ENCODE data around the gene TCFL5.
A peak's percentile ranks its signal among the peaks of the same experiment; 100 is the strongest.
"Not testable (repeated sequence)": the region's sequence is repeated elsewhere in the genome, so short reads cannot be mapped to it uniquely, and the experiment has no call there.

Gene TCFL5

GRCh38 chr20:62880147-62880934 lies 18.7 kb upstream of the TCFL5 start:
- Mint-ChIP-seq H3K4me3 (no peak overlapping the region), H3K4me1 (peaks cover 7% of the 10 kb centered on the region), H3K27me3 (peaks cover 7% of the 10 kb centered on the region), H3K36me3 (peaks cover 13% of the 10 kb centered on the region), H3K27ac (no peak overlapping the region), H3K9me3 (no peaks in the 10 kb centered on the region)
- DNase-seq = no peak
- CTCF ChIA-PET = no interaction called here

DNA sequence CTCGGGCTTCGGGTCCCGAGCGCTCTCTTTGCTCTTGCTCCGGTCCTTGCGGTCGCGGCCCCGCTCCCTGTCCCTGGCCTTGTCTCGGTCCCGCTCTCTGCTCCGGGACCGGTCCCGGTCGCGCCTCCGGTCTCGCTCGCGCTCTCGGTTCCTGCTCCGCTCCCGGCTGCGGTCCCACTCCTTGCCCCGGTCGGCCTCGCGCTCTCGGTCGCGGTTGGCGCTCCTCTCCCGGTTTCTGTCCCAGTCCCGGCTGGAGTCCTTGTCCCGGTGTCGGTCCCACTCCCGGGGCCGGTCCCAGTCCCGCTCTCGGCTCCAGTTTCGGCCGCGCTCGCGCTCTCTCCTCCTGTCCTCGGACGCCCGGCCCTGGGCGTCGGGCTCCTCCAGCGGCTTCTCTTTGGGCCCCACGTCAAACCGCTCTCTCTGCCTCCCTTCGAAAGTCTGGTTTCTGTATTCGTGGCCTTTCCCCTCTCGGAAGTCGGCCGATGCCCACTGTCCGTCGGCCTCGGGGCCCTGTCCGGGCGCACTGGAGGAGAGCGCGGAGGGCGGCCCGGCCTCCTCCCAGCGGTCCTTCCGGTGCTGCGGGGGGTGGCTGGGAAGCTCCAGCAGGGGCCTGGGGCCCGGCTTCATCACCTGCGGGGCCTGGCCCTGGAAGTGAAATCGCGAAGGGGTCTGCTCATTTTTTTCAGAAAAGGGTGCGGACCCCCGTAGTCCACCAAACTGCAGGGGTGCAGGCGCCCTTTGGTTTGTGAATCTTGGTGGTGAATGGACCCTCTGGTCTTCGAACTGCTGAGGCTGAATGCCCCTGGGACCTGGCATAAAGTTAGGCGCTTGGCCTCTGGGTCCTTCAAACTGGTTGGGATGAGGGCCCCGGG lies 17.9 kb upstream of the TCFL5 start:
- H3K9me3 Mint-ChIP-seq = no peaks in the 10 kb centered on the region
- peaks cover 13% of the 10 kb centered on the region for H3K36me3 Mint-ChIP-seq
- CTCF ChIA-PET = interaction anchor here (0.8 kb wide), 1 partner anchor 22 kb away, joined by 4 read pairs; no protein-coding TSS in a partner anchor
- H3K27me3 Mint-ChIP-seq = peaks cover 10% of the 10 kb centered on the region
- no peak overlapping the region for H3K4me3 Mint-ChIP-seq
- DNase-seq = no peak
- peaks cover 12% of the 10 kb centered on the region for H3K4me1 Mint-ChIP-seq
- H3K27ac Mint-ChIP-seq = no peak overlapping the region

GRCh38 chr20:62878244-62879038 lies 16.8 kb upstream of the TCFL5 start:
- DNase-seq = no peak
- H3K4me3 Mint-ChIP-seq = no peak overlapping the region
- H3K27ac Mint-ChIP-seq = no peak overlapping the region
- CTCF ChIA-PET = interaction anchor here (0.8 to 1.1 kb wide), 2 partner anchors 11 to 23 kb away, joined by 4 to 6 read pairs; no protein-coding TSS in a partner anchor
- H3K36me3 Mint-ChIP-seq = peaks cover 13% of the 10 kb centered on the region
- H3K4me1 Mint-ChIP-seq = peaks cover 20% of the 10 kb centered on the region
- peaks cover 15% of the 10 kb centered on the region for H3K27me3 Mint-ChIP-seq
- no peaks in the 10 kb centered on the region for H3K9me3 Mint-ChIP-seq

DNA sequence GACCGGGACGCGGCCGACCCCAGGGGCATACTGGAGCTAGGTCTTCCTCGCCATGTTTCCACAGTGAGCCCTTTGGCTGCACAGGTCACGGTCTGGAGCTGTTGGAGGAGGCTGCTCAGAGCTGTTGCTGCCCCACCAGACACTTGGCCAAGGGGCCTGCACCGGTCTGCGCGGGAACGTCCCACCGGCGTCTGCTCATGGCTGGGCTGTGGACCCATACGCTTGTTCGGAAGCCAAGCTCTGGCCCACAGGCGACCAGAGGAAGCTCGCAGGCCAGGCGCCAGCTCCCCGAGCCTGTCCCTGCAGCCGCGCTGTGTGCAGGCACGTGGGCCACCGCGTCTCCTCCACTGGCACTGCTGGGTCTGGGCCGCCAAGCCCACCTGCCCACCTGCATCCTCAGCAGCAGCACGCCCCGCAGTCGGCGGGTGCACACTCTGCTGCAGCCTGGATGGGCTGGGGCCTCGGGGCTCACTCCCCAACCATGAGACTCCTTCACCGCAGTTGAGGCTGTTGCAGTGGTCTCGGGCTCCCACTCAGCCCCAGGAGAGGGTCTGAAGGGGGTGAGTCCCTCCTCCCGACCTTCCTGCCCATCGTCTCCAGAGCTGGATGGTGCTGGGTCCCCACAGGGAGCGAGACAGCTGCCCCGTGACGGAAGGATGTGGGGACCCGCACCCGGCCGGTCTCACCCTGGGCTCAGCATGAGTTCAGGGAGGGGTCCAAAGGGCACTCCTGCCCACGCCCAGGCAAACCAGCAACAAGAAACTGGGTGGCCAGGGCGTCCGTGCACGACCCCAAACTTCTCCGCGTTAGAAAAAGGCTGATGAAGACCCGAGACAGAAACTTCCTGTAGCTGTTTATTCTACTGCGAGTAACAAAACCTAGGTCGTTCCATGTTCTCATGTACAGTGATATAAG lies 15.5 kb upstream of the TCFL5 start:
- CTCF ChIA-PET = interaction anchor here (0.8 to 1.1 kb wide), 2 partner anchors 12 to 132 kb away, joined by 3 to 6 read pairs; no protein-coding TSS in a partner anchor
- Mint-ChIP-seq H3K27me3 (peaks cover 28% of the 10 kb centered on the region), H3K27ac (no peak overlapping the region), H3K9me3 (no peaks in the 10 kb centered on the region), H3K36me3 (peaks cover 12% of the 10 kb centered on the region), H3K4me3 (no peak overlapping the region), H3K4me1 (peaks cover 23% of the 10 kb centered on the region)
- no peak for DNase-seq

- Mint-ChIP-seq H3K4me1 (peaks cover 23% of the 10 kb centered on the region), H3K9me3 (no peaks in the 10 kb centered on the region), H3K36me3 (peaks cover 5% of the 10 kb centered on the region), H3K27ac (peak overlapping the region; percentile 75), H3K27me3 (peaks cover 28% of the 10 kb centered on the region), H3K4me3 (no peak overlapping the region)
- CTCF ChIA-PET = interaction anchor here (0.8 kb wide), 1 partner anchor 132 kb away, joined by 3 read pairs; no protein-coding TSS in a partner anchor
- no peak for DNase-seq
Observed at GRCh38 chr20:62876501-62876901, 14.9 kb upstream of the TCFL5 start.

DNA sequence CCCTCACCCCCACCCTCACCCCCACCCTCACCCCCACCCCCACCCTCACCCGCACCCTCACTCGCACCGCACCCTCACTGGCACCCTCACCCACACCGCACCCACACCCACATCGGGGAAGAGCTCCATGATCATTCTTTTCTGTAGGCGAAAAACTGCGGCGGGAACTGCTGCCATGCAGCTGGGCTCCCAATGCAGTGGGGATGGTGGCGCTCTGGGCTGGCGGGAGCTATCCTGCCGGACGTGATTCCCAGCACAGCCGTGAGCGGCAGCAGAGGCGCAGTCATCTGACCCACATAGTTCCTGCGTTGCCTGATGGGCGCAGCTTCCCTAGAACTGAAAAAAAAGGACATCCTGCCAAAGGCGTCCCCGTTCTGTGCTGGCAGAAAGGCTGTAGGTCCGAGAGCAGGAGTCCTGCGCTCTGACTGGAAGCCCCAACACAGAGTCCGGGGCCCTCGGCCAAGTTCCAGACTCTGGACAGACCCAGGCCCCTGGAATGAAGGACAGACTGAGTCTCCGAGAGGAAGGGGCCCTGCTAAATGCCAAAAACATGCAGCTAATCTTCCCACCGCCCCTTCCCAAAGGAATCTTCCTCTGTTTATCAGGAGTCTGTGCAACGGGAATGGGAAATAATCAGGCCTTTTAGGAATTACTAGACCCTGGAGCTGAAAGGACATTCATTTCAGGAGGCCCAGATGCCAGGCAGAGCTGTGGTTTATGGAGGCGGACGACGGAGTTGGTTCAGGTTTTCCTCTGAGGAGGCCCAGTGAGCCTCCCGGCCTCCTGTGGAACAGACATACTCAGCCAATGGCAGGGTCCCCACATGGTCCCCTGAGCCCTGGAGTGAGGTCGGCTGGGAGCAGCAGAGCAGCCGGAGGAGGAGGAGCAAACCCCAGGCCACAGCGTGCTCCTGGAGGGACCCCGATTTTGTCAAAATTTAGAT lies 14.1 kb upstream of the TCFL5 start:
- Mint-ChIP-seq H3K36me3 (peaks cover 3% of the 10 kb centered on the region), H3K4me1 (peaks cover 23% of the 10 kb centered on the region), H3K4me3 (no peak overlapping the region), H3K9me3 (no peaks in the 10 kb centered on the region), H3K27ac (no peak overlapping the region), H3K27me3 (peaks cover 27% of the 10 kb centered on the region)
- CTCF ChIA-PET = no interaction called here
- DNase-seq = no peak

GRCh38 chr20:62874964-62875344 lies 13.3 kb upstream of the TCFL5 start:
- no peak for DNase-seq
- no peaks in the 10 kb centered on the region for H3K9me3 Mint-ChIP-seq
- H3K4me1 Mint-ChIP-seq = peaks cover 23% of the 10 kb centered on the region
- H3K4me3 Mint-ChIP-seq = no peak overlapping the region
- CTCF ChIA-PET = interaction anchor here (1.0 to 1.5 kb wide), 2 partner anchors 19 to 95 kb away, joined by 3 read pairs; no protein-coding TSS in a partner anchor
- peaks cover 3% of the 10 kb centered on the region for H3K36me3 Mint-ChIP-seq
- H3K27ac Mint-ChIP-seq = no peak overlapping the region
- peaks cover 35% of the 10 kb centered on the region for H3K27me3 Mint-ChIP-seq

DNA sequence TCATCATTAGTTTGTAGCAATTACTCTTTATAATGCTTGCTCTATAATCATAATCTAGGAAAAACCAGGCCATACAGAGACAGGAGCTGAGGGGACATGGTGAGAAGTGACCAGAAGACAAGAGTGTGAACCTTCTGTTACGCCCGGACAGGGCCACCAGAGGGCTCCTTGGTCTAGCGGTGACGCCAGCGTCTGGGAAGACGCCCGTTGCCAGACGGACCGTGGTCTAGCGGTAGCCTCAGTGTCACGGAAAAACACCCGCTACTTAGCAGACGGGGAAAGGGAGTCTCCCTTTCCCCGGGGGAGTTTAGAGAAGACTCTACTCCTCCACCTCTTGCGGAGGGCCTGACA lies 12.0 kb upstream of the TCFL5 start:
- CTCF ChIA-PET = interaction anchor here (0.7 to 1.6 kb wide), 5 partner anchors 20 to 138 kb away, joined by 3 to 5 read pairs (median 3); no protein-coding TSS in a partner anchor
- H3K27me3 Mint-ChIP-seq = peaks cover 35% of the 10 kb centered on the region
- not testable (repeated sequence) for H3K9me3 Mint-ChIP-seq, H3K27ac Mint-ChIP-seq, H3K4me3 Mint-ChIP-seq, H3K36me3 Mint-ChIP-seq
- peak; percentile 52 for DNase-seq
- peaks cover 23% of the 10 kb centered on the region for H3K4me1 Mint-ChIP-seq

DNA sequence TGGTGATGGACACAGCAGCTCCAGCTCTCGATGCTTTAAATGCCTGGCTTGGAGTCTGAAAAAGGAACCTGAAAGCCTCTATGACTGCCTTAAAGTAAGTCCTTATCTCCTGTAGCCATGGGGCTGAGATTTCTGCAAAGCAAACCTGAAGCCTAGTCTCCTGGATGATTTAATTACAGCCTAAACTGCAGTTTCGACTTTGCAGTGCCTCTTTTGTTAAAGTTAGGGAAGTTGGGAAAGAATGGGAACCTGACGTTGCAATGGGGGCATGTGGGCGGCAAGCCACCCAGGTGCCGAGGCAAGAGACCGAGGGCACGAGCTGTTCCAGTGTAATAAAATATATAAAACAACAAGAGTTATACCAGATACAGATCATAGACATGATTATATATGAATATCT lies 11.7 kb upstream of the TCFL5 start:
- no peak overlapping the region for H3K4me3 Mint-ChIP-seq

GRCh38 chr20:62872862-62873261 lies 11.2 kb upstream of the TCFL5 start:
- no peak overlapping the region for H3K27ac Mint-ChIP-seq
- no peaks in the 10 kb centered on the region for H3K36me3 Mint-ChIP-seq
- no peak overlapping the region for H3K4me3 Mint-ChIP-seq
- peaks cover 21% of the 10 kb centered on the region for H3K4me1 Mint-ChIP-seq
- no peak for DNase-seq
- H3K27me3 Mint-ChIP-seq = peaks cover 38% of the 10 kb centered on the region
- no peaks in the 10 kb centered on the region for H3K9me3 Mint-ChIP-seq
- CTCF ChIA-PET = interaction anchor here (0.7 to 1.6 kb wide), 2 partner anchors 47 to 100 kb away, joined by 3 to 5 read pairs; no protein-coding TSS in a partner anchor

More for the DNA sequence above, 11.7 kb upstream of the TCFL5 start:
- Mint-ChIP-seq H3K4me1 (peaks cover 23% of the 10 kb centered on the region), H3K36me3 (peaks cover 2% of the 10 kb centered on the region), H3K9me3 (no peaks in the 10 kb centered on the region), H3K27me3 (peaks cover 35% of the 10 kb centered on the region), H3K27ac (no peak overlapping the region)
- no peak for DNase-seq
- CTCF ChIA-PET = interaction anchor here (0.7 to 1.6 kb wide), 4 partner anchors 47 to 139 kb away, joined by 3 to 5 read pairs (median 4); no protein-coding TSS in a partner anchor

- CTCF ChIA-PET = interaction anchor here (1.6 kb wide), 1 partner anchor 100 kb away, joined by 5 read pairs; no protein-coding TSS in a partner anchor
Observed at GRCh38 chr20:62872184-62872847, 10.7 kb upstream of the TCFL5 start.

GRCh38 chr20:62864207-62864606 lies 2.6 kb upstream of the TCFL5 start:
- Mint-ChIP-seq H3K36me3 (no peaks in the 10 kb centered on the region), H3K27ac (no peak overlapping the region), H3K4me1 (peaks cover 20% of the 10 kb centered on the region), H3K4me3 (no peak overlapping the region), H3K27me3 (peaks cover 45% of the 10 kb centered on the region), H3K9me3 (no peaks in the 10 kb centered on the region)
- no peak for DNase-seq
- CTCF ChIA-PET = no interaction called here

More at GRCh38 chr20:62872184-62872847, 10.7 kb upstream of the TCFL5 start:
- Mint-ChIP-seq H3K27ac (no peak overlapping the region), H3K9me3 (no peaks in the 10 kb centered on the region), H3K4me3 (no peak overlapping the region), H3K4me1 (peaks cover 21% of the 10 kb centered on the region), H3K36me3 (no peaks in the 10 kb centered on the region), H3K27me3 (peaks cover 41% of the 10 kb centered on the region)
- DNase-seq = no peak

All from activated naive CD4-positive, alpha-beta T cell treated with anti-CD3 and anti-CD28 coated beads, Interleukin-2, amount 10 ng/mL, durations not matched to agents 7 days and 5 days (primary cell).